B cell (primary cell): ENCODE results near the gene ARID3C. TPM values are rescaled to one million over a fixed set of nuclear protein-coding genes. Genes with fewer than 3 reads are reported as not detected.

Experiments
- ATAC-seq: fragments of 200-7000 bp; cut with Tn5 transposase; one replicate; pipeline ENCODE4 v1.10.0; 2021; ENCODE audit warnings: low read depth, mild to moderate bottlenecking, moderate number of reproducible peaks, moderate library complexity
- CTCF ChIA-PET: fragments of 350-600 bp; sonication (Branson Sonifier 250); formaldehyde crosslinking; loops from one replicate; lab custom pipeline; 2021; ENCODE audit warnings: antibody characterized with exemption, inconsistent platforms; lab: Charles Lee
- POLR2A ChIA-PET: fragments of 350-600 bp; sonication (Branson Sonifier 250); formaldehyde crosslinking; loops from one replicate; lab custom pipeline; 2021; ENCODE audit warnings: antibody characterized with exemption; lab: Charles Lee
- DNase-seq: peaks from one replicate; pipeline ENCODE4 v3.0.0; 2013
- H2AFZ ChIP-seq: 2 replicates; pipeline ENCODE4 v1.6.1; 2012; ENCODE audit warnings: mild to moderate bottlenecking, low read depth, low read length; ENCODE audit not compliant: insufficient read depth, poor library complexity, severe bottlenecking
- H3K27ac ChIP-seq, 2 donors: 1 replicate in 1 of 2; 2 replicates in 1 of 2; pipeline ENCODE4 v1.5.1; 2012 to 2013; ENCODE audit warnings: low read length in 2 of 2, mild to moderate bottlenecking in 2 of 2, moderate library complexity in 1 of 2
- H3K27me3 ChIP-seq, 4 experiments: fragments of 200-600 bp in 1 of 4; sonication (generic) in 1 of 4; replicated peaks in 1 of 4; 1 replicate in 2 of 4; 2 replicates in 2 of 4; pipeline versions ENCODE4 v1.6.1 to v1.7.0; 2013 to 2016; ENCODE audit warnings: low read length in 3 of 4, mild to moderate bottlenecking in 2 of 4, mixed read lengths in 1 of 4, moderate library complexity in 1 of 4; ENCODE audit not compliant: insufficient read depth in 4 of 4, control insufficient read depth in 3 of 4; ENCODE audit errors: control extremely low read depth in 1 of 4
- H3K36me3 ChIP-seq, 2 experiments: replicated peaks in 1 of 2; 1 replicate in 1 of 2; 2 replicates in 1 of 2; pipeline versions ENCODE4 v1.6.1 to v1.7.1; 2013; ENCODE audit warnings: low read length in 1 of 2; ENCODE audit not compliant: insufficient read depth in 2 of 2, control insufficient read depth in 1 of 2; ENCODE audit errors: control extremely low read depth in 1 of 2, extremely low read depth in 1 of 2
- H3K4me1 ChIP-seq, 2 donors: fragments of 200-600 bp in 1 of 2; sonication (generic) in 1 of 2; 1 replicate in 1 of 2; 2 replicates in 1 of 2; pipeline versions ENCODE4 v1.5.1 to v1.6.1; 2013 to 2017; ENCODE audit warnings: low read length in 2 of 2; ENCODE audit not compliant: control insufficient read depth in 2 of 2, insufficient read depth in 2 of 2
- H3K4me2 ChIP-seq: replicated peaks from 2 replicates; pipeline ENCODE3; 2012; ENCODE audit warnings: mild to moderate bottlenecking, low read depth, low read length; ENCODE audit not compliant: poor library complexity, severe bottlenecking
- H3K4me3 ChIP-seq, 5 experiments: fragments of 200-600 bp in 1 of 5; sonication (generic) in 1 of 5; 1 replicate in 3 of 5; 2 replicates in 2 of 5; pipeline versions ENCODE4 v1.5.1 to v1.7.0; 2011 to 2016; ENCODE audit warnings: low read length in 4 of 5, mild to moderate bottlenecking in 4 of 5, low read depth in 2 of 5, control low read depth in 1 of 5, moderate library complexity in 1 of 5; ENCODE audit not compliant: insufficient read depth in 1 of 5; ENCODE audit errors: control extremely low read depth in 1 of 5, extremely low read depth in 1 of 5
- H3K79me2 ChIP-seq: fragments of 200-600 bp; sonication (generic); one replicate; pipeline ENCODE4 v1.6.0; 2016; ENCODE audit warnings: low read length; ENCODE audit not compliant: control insufficient read depth, insufficient read depth
- H3K9ac ChIP-seq: fragments of 200-600 bp; sonication (generic); 2 replicates; pipeline ENCODE4 v1.6.1; 2017; ENCODE audit warnings: mild to moderate bottlenecking, low read length, moderate library complexity
- H3K9me3 ChIP-seq, 3 donors: one replicate each; pipeline versions ENCODE4 v1.6.1 to v1.7.1; 2013; ENCODE audit warnings: low read length in 2 of 3; ENCODE audit not compliant: control insufficient read depth in 2 of 3, insufficient read depth in 1 of 3; ENCODE audit errors: control extremely low read depth in 1 of 3
- H4K20me1 ChIP-seq: 2 replicates; pipeline ENCODE4 v1.6.0; 2012; ENCODE audit warnings: mild to moderate bottlenecking, low read length; ENCODE audit not compliant: insufficient read depth, control insufficient read depth, poor library complexity, severe bottlenecking
- H3K27ac Mint-ChIP-seq: one replicate; pipeline ENCODE4 v1.8.0; 2021; ENCODE audit warnings: mixed read lengths
- H3K27me3 Mint-ChIP-seq: one replicate; pipeline ENCODE4 v1.8.0; 2021; ENCODE audit warnings: mixed read lengths
- H3K4me1 Mint-ChIP-seq: one replicate; pipeline ENCODE4 v1.8.0; 2021; ENCODE audit warnings: mixed read lengths
- H3K4me3 Mint-ChIP-seq: one replicate; pipeline ENCODE4 v1.8.0; 2021; ENCODE audit warnings: mixed read lengths
- H3K9me3 Mint-ChIP-seq: one replicate; pipeline ENCODE4 v1.8.0; 2022; ENCODE audit warnings: mixed read lengths; ENCODE audit not compliant: insufficient read depth
- EZH2 ChIP-seq: IDR thresholded peaks from 2 replicates; pipeline ENCODE4 v1.6.1; 2012; ENCODE audit warnings: borderline replicate concordance, low read depth, mild to moderate bottlenecking, moderate library complexity, low read length; ENCODE audit not compliant: insufficient read depth, poor library complexity, severe bottlenecking
- WGBS: methylation state at CpG from one replicate; pipeline ENCODE4 v1.1.5; 2013; ENCODE audit warnings: missing lambda C conversion rate; ENCODE audit not compliant: insufficient coverage; 5-methylcytosine and 5-hydroxymethylcytosine counted together
- intact Hi-C: fragments of 100-400 bp; cut with micrococcal nuclease; formaldehyde crosslinking; loops from one replicate; pipeline ENCODE4 v1.10.0; 2022
- polyA plus RNA-seq: library from polyadenylated mRNA; depleted of rRNA; stranded (reverse); fragments of >200 nt; gene quantifications from 2 replicates; pipeline ENCODE4 v1.2.3, GENCODE V29; 2012
- total RNA-seq, 2 donors: library from RNA; stranded (reverse); fragments of 120-200 nt in 1 of 2; gene quantifications; 1 replicate in 1 of 2; 2 replicates in 1 of 2; pipeline versions ENCODE4 v1.2.3 to v1.2.4, GENCODE V29; 2013 to 2022
- TF ChIP-seq, protein P1 (sequence below): fragments of 200-600 bp; IDR thresholded peaks from one replicate; pipeline ENCODE4 v1.8.0; 2022; ENCODE audit warnings: antibody characterized with exemption, mild to moderate bottlenecking

ARID3C gene
- total and polyA plus RNA-seq, 2 donors (not counting 1 experiment from before 2014, with no cell fraction given): not detected

DNA sequence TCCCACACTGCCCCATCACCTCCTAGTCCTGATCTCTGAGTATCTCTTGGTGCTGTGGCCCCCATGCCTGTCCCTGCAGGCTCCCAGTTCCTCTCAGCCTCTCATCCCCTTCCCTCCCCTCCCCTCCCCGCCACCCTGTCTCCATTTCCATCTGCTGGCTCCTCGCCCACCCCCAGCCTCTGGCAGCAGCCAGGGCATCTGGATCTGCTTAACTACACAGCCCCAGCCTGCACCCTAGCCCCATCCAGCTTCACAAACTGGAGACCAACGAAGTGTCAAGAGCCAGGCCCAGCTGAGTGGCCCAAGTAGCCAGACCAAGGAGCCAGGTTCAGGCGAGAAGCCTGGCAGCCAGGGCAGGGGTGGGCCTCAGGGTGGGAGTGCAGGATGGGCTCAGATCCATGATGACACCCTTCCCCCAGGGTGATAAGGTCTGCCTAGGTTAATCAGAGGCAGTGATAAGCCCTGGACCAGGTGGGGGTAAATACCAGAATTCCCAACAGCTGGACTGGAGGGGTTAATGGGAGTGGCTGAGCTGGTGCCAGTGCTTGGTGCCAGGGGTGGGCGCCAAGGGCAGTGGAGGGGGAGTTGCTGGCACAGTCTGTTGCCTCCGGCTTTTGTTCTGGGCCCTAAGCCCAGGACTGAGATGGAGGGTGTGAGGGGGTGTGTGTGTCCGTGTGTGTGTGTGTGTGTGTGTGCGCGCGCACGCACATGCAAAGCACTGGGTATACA is 25.6 kb upstream of the ARID3C start:
- no peak for TF ChIP-seq EZH2
- H3K27ac Mint-ChIP-seq: no peak overlapping the region
- intact Hi-C loops: no loop called here

DNA sequence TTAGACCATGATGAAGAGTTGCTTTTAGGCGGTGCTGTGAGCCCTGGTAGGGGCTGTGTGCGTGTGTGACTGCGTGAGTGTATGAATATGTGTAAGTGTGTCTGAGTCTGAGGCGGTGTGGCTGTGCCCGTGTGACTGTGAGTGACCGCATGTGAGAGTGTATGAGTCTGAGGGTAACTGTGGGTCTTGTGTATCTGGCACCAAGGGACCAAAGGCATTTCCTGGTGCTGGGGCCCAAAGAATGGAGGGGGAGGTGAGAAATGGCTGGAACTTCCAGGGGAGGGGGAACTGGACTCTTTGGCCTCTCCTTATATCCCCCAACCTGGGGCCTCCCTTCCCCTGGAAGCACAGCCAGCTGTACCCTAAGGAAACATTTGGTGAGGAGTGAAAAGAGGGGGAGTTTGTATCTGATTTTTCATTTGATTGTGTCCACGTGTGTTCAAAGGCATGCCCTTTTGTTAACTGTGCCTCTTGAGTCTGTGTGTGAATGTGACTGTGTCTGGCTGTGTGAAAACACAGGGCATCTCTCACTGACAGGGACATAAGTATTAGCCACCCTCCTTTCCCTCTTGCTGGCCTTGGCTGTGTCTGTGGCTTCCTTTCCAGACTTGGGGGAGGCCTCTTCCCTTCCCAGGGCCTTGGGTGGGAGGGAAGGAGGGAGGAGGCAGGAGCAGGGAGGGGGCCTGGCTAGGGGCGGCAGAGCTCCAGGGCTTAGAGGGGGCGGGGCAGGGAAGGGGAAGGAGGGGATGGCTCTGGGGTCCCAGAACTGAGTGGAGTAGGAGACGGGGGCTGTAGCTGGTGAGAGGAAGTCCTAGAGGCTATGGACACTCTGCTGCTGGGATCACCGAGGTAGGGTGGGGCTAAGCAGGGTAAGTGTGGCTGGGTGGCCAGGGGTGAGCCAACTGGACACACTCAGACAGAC is 24.5 kb upstream of the ARID3C start:
- Histone ChIP-seq H4K20me1 (no peaks in the 10 kb centered on the region), H3K79me2 (peaks cover under 1% of the 10 kb centered on the region), H3K4me2 (no peak overlapping the region), H3K27ac (no peak overlapping the region), H3K36me3 (peaks cover 0 to 18% of the 10 kb centered on the region in 2 experiments), H3K4me1 (no peaks in the 10 kb centered on the region), H3K27me3 (no peaks in the 10 kb centered on the region), H2AFZ (no peak overlapping the region), H3K9ac (no peak overlapping the region), H3K9me3 (no peaks in the 10 kb centered on the region), H3K4me3 (no peak overlapping the region)
- DNase-seq (no peak), ATAC-seq (no peak)
- intact Hi-C loops: no loop called here
- peaks cover 3% of the 10 kb centered on the region for H3K27me3 Mint-ChIP-seq
- peak overlapping the region; percentile 3 for H3K27ac Mint-ChIP-seq
- peaks cover 16% of the 10 kb centered on the region for H3K4me1 Mint-ChIP-seq
- TF ChIP-seq EZH2: no peak
- TF ChIP-seq, protein P1, sequence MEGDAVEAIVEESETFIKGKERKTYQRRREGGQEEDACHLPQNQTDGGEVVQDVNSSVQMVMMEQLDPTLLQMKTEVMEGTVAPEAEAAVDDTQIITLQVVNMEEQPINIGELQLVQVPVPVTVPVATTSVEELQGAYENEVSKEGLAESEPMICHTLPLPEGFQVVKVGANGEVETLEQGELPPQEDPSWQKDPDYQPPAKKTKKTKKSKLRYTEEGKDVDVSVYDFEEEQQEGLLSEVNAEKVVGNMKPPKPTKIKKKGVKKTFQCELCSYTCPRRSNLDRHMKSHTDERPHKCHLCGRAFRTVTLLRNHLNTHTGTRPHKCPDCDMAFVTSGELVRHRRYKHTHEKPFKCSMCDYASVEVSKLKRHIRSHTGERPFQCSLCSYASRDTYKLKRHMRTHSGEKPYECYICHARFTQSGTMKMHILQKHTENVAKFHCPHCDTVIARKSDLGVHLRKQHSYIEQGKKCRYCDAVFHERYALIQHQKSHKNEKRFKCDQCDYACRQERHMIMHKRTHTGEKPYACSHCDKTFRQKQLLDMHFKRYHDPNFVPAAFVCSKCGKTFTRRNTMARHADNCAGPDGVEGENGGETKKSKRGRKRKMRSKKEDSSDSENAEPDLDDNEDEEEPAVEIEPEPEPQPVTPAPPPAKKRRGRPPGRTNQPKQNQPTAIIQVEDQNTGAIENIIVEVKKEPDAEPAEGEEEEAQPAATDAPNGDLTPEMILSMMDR: no peak
- H3K4me3 Mint-ChIP-seq: no peak overlapping the region
- CTCF ChIA-PET: no interaction called here
- H3K9me3 Mint-ChIP-seq: no peaks in the 10 kb centered on the region
- 60% methylated on average over 9 of the region's 11 CpGs for WGBS
- POLR2A ChIA-PET: no interaction called here

More for the DNA sequence above, 25.6 kb upstream of the ARID3C start:
- no peaks in the 10 kb centered on the region for H3K27me3 ChIP-seq
- H3K27ac ChIP-seq: no peak overlapping the region
- H2AFZ ChIP-seq: no peak overlapping the region
- H3K4me3 Mint-ChIP-seq: no peak overlapping the region
- no peaks in the 10 kb centered on the region for H3K9me3 Mint-ChIP-seq
- H3K27me3 Mint-ChIP-seq: peaks cover 3% of the 10 kb centered on the region
- H3K9me3 ChIP-seq: no peaks in the 10 kb centered on the region
- WGBS: 83% methylated on average over 9 of the region's 11 CpGs
- H3K4me1 ChIP-seq: no peaks in the 10 kb centered on the region
- no peaks in the 10 kb centered on the region for H3K79me2 ChIP-seq
- CTCF ChIA-PET: no interaction called here
- no peak overlapping the region for H3K9ac ChIP-seq
- H4K20me1 ChIP-seq: no peaks in the 10 kb centered on the region
- DNase-seq (no peak), ATAC-seq (no peak)
- no peak overlapping the region for H3K4me3 ChIP-seq
- no peak overlapping the region for H3K4me2 ChIP-seq
- peaks cover 0 to 8% of the 10 kb centered on the region in 2 experiments for H3K36me3 ChIP-seq
- POLR2A ChIA-PET: interaction anchor here (0.7 kb wide), 1 partner anchor 11 kb away, joined by 3 read pairs; no protein-coding TSS in a partner anchor
- H3K4me1 Mint-ChIP-seq: peaks cover 11% of the 10 kb centered on the region
